CD14-positive monocyte (primary cell): ENCODE results near the gene ROBO1. TPM values are rescaled to one million over a fixed set of nuclear protein-coding genes. Genes with fewer than 3 reads are reported as not detected.
"Not testable (repeated sequence)": the region's sequence is repeated elsewhere in the genome, so short reads cannot be mapped to it uniquely, and the experiment has no call there.

Experiments
- DNase-seq, 3 donors: peaks; one replicate each; pipeline ENCODE4 v3.0.0-alpha.2; 2011 to 2022
- H2AFZ ChIP-seq: 2 replicates; pipeline ENCODE4 v1.6.0; 2012; ENCODE audit warnings: mild to moderate bottlenecking, low read depth, low read length, inconsistent platforms; ENCODE audit not compliant: insufficient read depth, poor library complexity, severe bottlenecking
- H3K27ac ChIP-seq, 2 donors: 1 replicate in 1 of 2; 2 replicates in 1 of 2; pipeline ENCODE4 v1.5.1; 2012 to 2013; ENCODE audit warnings: low read length in 2 of 2, control low read depth in 1 of 2, inconsistent platforms in 1 of 2, low read depth in 1 of 2, mild to moderate bottlenecking in 1 of 2
- H3K27me3 ChIP-seq, 2 donors: one replicate each; pipeline versions ENCODE4 v1.6.0 to v1.6.1; 2011 to 2013; ENCODE audit warnings: low read length in 2 of 2; ENCODE audit not compliant: control insufficient read depth in 2 of 2, insufficient read depth in 2 of 2
- H3K36me3 ChIP-seq, 2 donors: replicated peaks in 1 of 2; 1 replicate in 1 of 2; 2 replicates in 1 of 2; pipeline versions ENCODE4 v1.5.1 to v1.6.1; 2012 to 2013; ENCODE audit warnings: low read length in 2 of 2, control low read depth in 1 of 2, inconsistent platforms in 1 of 2, mild to moderate bottlenecking in 1 of 2; ENCODE audit not compliant: insufficient read depth in 2 of 2, control insufficient read depth in 1 of 2
- H3K4me1 ChIP-seq, 2 donors: 1 replicate in 1 of 2; 2 replicates in 1 of 2; pipeline versions ENCODE4 v1.5.1 to v1.6.1; 2012 to 2013; ENCODE audit warnings: low read length in 2 of 2, control low read depth in 1 of 2, inconsistent platforms in 1 of 2, mild to moderate bottlenecking in 1 of 2, moderate library complexity in 1 of 2; ENCODE audit not compliant: insufficient read depth in 2 of 2, control insufficient read depth in 1 of 2
- H3K4me2 ChIP-seq: replicated peaks from 2 replicates; pipeline ENCODE3; 2012; ENCODE audit warnings: low read length, moderate library complexity, mild to moderate bottlenecking; ENCODE audit not compliant: poor library complexity, severe bottlenecking; ENCODE audit errors: extremely low read depth
- H3K4me3 ChIP-seq, 3 experiments: fragments of 200-600 bp in 1 of 3; sonication (generic) in 1 of 3; replicated peaks in 1 of 3; 1 replicate in 2 of 3; 2 replicates in 1 of 3; pipeline ENCODE4 v1.5.1; 2011 to 2013; ENCODE audit warnings: low read length in 3 of 3, mild to moderate bottlenecking in 3 of 3, control low read depth in 2 of 3, low read depth in 2 of 3, inconsistent platforms in 1 of 3, moderate library complexity in 1 of 3
- H3K79me2 ChIP-seq: 2 replicates; pipeline ENCODE4 v1.6.0; 2012; ENCODE audit warnings: mild to moderate bottlenecking, control low read depth, inconsistent platforms, low read length, moderate library complexity; ENCODE audit not compliant: insufficient read depth
- H3K9ac ChIP-seq: 2 replicates; pipeline ENCODE4 v1.6.0; 2017; ENCODE audit warnings: low read length, mild to moderate bottlenecking; ENCODE audit not compliant: insufficient read depth, poor library complexity, severe bottlenecking
- H3K9me3 ChIP-seq, 2 donors: replicated peaks in 1 of 2; 1 replicate in 1 of 2; 2 replicates in 1 of 2; pipeline versions ENCODE4 v1.5.1 to v1.6.1; 2012 to 2013; ENCODE audit warnings: low read length in 2 of 2, control low read depth in 1 of 2; ENCODE audit not compliant: control insufficient read depth in 1 of 2, insufficient read depth in 1 of 2
- H4K20me1 ChIP-seq: 2 replicates; pipeline ENCODE4 v1.6.0; 2012; ENCODE audit warnings: mild to moderate bottlenecking, low read length, control low read depth, moderate library complexity; ENCODE audit not compliant: insufficient read depth
- H3K27ac Mint-ChIP-seq, 7 donors: one replicate each; pipeline ENCODE4 v1.8.0; 2020; ENCODE audit warnings: mild to moderate bottlenecking in 7 of 7, mixed read lengths in 7 of 7, moderate library complexity in 6 of 7, inconsistent platforms in 2 of 7
- H3K27me3 Mint-ChIP-seq, 3 donors: one replicate each; pipeline ENCODE4 v1.8.0; 2021 to 2022; ENCODE audit warnings: low read depth in 3 of 3, mild to moderate bottlenecking in 3 of 3, mixed read lengths in 3 of 3, moderate library complexity in 3 of 3, inconsistent platforms in 1 of 3
- H3K36me3 Mint-ChIP-seq, 2 donors: one replicate each; pipeline ENCODE4 v1.8.0; 2020; ENCODE audit warnings: mixed read lengths in 2 of 2, inconsistent platforms in 1 of 2, mild to moderate bottlenecking in 1 of 2
- H3K4me1 Mint-ChIP-seq: one replicate; pipeline ENCODE4 v1.8.0; 2020; ENCODE audit warnings: mild to moderate bottlenecking, mixed read lengths
- H3K4me3 Mint-ChIP-seq, 2 donors: one replicate each; pipeline ENCODE4 v1.8.0; 2020; ENCODE audit warnings: mild to moderate bottlenecking in 2 of 2, mixed read lengths in 2 of 2, moderate library complexity in 1 of 2
- H3K9me3 Mint-ChIP-seq, 7 donors: one replicate each; pipeline ENCODE4 v1.8.0; 2020 to 2022; ENCODE audit warnings: mixed read lengths in 7 of 7, mild to moderate bottlenecking in 6 of 7, moderate library complexity in 6 of 7, inconsistent platforms in 2 of 7
- CTCF ChIP-seq: fragments of 200-600 bp; IDR thresholded peaks from one replicate; pipeline ENCODE4 v1.8.0; 2022; ENCODE audit warnings: antibody characterized with exemption, mild to moderate bottlenecking
- WGBS: methylation state at CpG from one replicate; pipeline ENCODE4 v1.1.5; 2013; ENCODE audit warnings: missing lambda C conversion rate; ENCODE audit not compliant: insufficient coverage; 5-methylcytosine and 5-hydroxymethylcytosine counted together
- intact Hi-C, 2 donors: fragments of 100-400 bp; cut with micrococcal nuclease; formaldehyde crosslinking; loops; one replicate each; pipeline versions ENCODE4 v1.15.0 to v1.15.1; 2023
- polyA plus RNA-seq, 3 donors: library from polyadenylated mRNA; depleted of rRNA in 1 of 3; unstranded in 2 of 3; stranded (reverse) in 1 of 3; fragments of 300-500 nt in 2 of 3; fragments of >200 nt in 1 of 3; fragmentation: Illumina TruSeq in 2 of 3; gene quantifications; 1 replicate in 2 of 3; 2 replicates in 1 of 3; pipeline ENCODE4 v1.2.3, GENCODE V29; 2012 to 2021

Gene ROBO1
- polyA plus RNA-seq, 3 donors: 0.09 to 0.10 TPM; not detected in 1

GRCh38 chr3:79178471-79179180, 589.2 kb downstream of the ROBO1 start:
- DNase-seq: no peak
- no peaks in the 10 kb centered on the region for H3K4me1 Mint-ChIP-seq
- H3K9me3 ChIP-seq: peaks cover 2 to 8% of the 10 kb centered on the region in 2 donors
- H3K4me3 Mint-ChIP-seq: no peak overlapping the region
- no peaks in the 10 kb centered on the region for H4K20me1 ChIP-seq
- no peaks in the 10 kb centered on the region for H3K79me2 ChIP-seq
- H3K27ac Mint-ChIP-seq: no peak overlapping the region
- no peaks in the 10 kb centered on the region for H3K36me3 Mint-ChIP-seq
- TF ChIP-seq CTCF: no peak
- H3K4me2 ChIP-seq: no peak overlapping the region
- no peaks in the 10 kb centered on the region for H3K4me1 ChIP-seq
- WGBS: no CpG with 5 or more reads among the region's 5 CpGs
- H3K9me3 Mint-ChIP-seq: peaks cover 0 to 6% (median 1%) of the 10 kb centered on the region in 7 donors
- H3K27ac ChIP-seq: no peak overlapping the region
- H3K9ac ChIP-seq: no peak overlapping the region
- intact Hi-C loops: no loop called here
- no peak overlapping the region for H3K4me3 ChIP-seq
- H3K27me3 Mint-ChIP-seq: peaks cover 0 to 3% (median 3%) of the 10 kb centered on the region in 3 donors
- H3K27me3 ChIP-seq: no peaks in the 10 kb centered on the region
- no peaks in the 10 kb centered on the region for H3K36me3 ChIP-seq
- H2AFZ ChIP-seq: no peak overlapping the region

GRCh38 chr3:79175870-79176269, 591.9 kb downstream of the ROBO1 start:
- DNase-seq: no peak
- Histone ChIP-seq H2AFZ (no peak overlapping the region), H3K79me2 (no peaks in the 10 kb centered on the region), H3K4me3 (no peak overlapping the region), H3K4me1 (no peaks in the 10 kb centered on the region), H3K9me3 (peaks cover 5 to 16% of the 10 kb centered on the region in 2 donors), H3K36me3 (no peaks in the 10 kb centered on the region), H3K4me2 (no peak overlapping the region), H3K9ac (no peak overlapping the region), H3K27me3 (no peaks in the 10 kb centered on the region), H4K20me1 (no peaks in the 10 kb centered on the region), H3K27ac (no peak overlapping the region)
- H3K36me3 Mint-ChIP-seq: no peaks in the 10 kb centered on the region
- intact Hi-C loops: no loop called here
- TF ChIP-seq CTCF: no peak
- H3K4me1 Mint-ChIP-seq: no peaks in the 10 kb centered on the region
- no peak overlapping the region for H3K27ac Mint-ChIP-seq
- H3K27me3 Mint-ChIP-seq: peaks cover 0 to 3% (median 0%) of the 10 kb centered on the region in 3 donors
- peaks cover 0 to 6% (median 3%) of the 10 kb centered on the region in 7 donors for H3K9me3 Mint-ChIP-seq
- no peak overlapping the region for H3K4me3 Mint-ChIP-seq
- no CpG with 5 or more reads among the region's 1 CpG for WGBS

GRCh38 chr3:79173259-79173658, 594.5 kb downstream of the ROBO1 start:
- H3K27ac ChIP-seq, H3K36me3 Mint-ChIP-seq, H3K27me3 ChIP-seq, H4K20me1 ChIP-seq, H3K4me1 ChIP-seq, H3K9me3 Mint-ChIP-seq, H3K27me3 Mint-ChIP-seq, H3K4me3 ChIP-seq, DNase-seq, H3K4me1 Mint-ChIP-seq, H3K4me2 ChIP-seq, H3K79me2 ChIP-seq, H3K27ac Mint-ChIP-seq, intact Hi-C loops, H3K36me3 ChIP-seq, H2AFZ ChIP-seq, H3K4me3 Mint-ChIP-seq, H3K9ac ChIP-seq: not testable (repeated sequence)
- H3K9me3 ChIP-seq: peaks cover 5 to 16% of the 10 kb centered on the region in 2 donors
- WGBS: 95% methylated on average over 20 of the region's 21 CpGs
